AG10803 (cell line): ENCODE results near the gene MYO1B.

Experiments
- DNase-seq: peaks from one replicate; pipeline ENCODE4 v3.0.0; 2010; ENCODE audit warnings: low read depth
- H3K4me3 ChIP-seq: 2 replicates; pipeline ENCODE4 v1.5.1; 2011; ENCODE audit warnings: mild to moderate bottlenecking, low read length, control low read depth
- CTCF ChIP-seq: conservative IDR thresholded peaks from 2 replicates; pipeline ENCODE4 v1.5.1; 2011; ENCODE audit warnings: mild to moderate bottlenecking, low read length, control low read depth, inconsistent platforms

The MYO1B gene

GRCh38 chr2:191363267-191363666 lies 118.1 kb downstream of the MYO1B start:
- H3K4me3 ChIP-seq = no peak overlapping the region
- DNase-seq = no peak
- TF ChIP-seq CTCF = no peak

- H3K4me3 ChIP-seq = no peak overlapping the region
- no peak for DNase-seq
- TF ChIP-seq CTCF = no peak
Measured at GRCh38 chr2:191365089-191365488, 119.9 kb downstream of the MYO1B start.

- TF ChIP-seq CTCF = no peak
- DNase-seq = peak; percentile 90
- no peak overlapping the region for H3K4me3 ChIP-seq
Measured at GRCh38 chr2:191366199-191366598, 121.0 kb downstream of the MYO1B start.

- peak; percentile 49 for TF ChIP-seq CTCF
- H3K4me3 ChIP-seq = no peak overlapping the region
- no peak for DNase-seq
Measured at GRCh38 chr2:191369034-191369433, 123.8 kb downstream of the MYO1B start.

- peak; percentile 29 for DNase-seq
- H3K4me3 ChIP-seq = no peak overlapping the region
- TF ChIP-seq CTCF = no peak
Measured at GRCh38 chr2:191374366-191374765, 129.2 kb downstream of the MYO1B start.

GRCh38 chr2:191374939-191375338 lies 129.7 kb downstream of the MYO1B start:
- no peak for TF ChIP-seq CTCF
- H3K4me3 ChIP-seq = no peak overlapping the region
- DNase-seq = no peak

- peak; percentile 94 for DNase-seq
- H3K4me3 ChIP-seq = no peak overlapping the region
- TF ChIP-seq CTCF = no peak
Measured at GRCh38 chr2:191376981-191377629, 131.9 kb downstream of the MYO1B start.
